Fibroblast of skin of left quadriceps (primary cell): ENCODE data around the gene NEIL3.

Experiments
- DNase-seq, 2 experiments: peaks; one replicate each; pipeline ENCODE4 v3.0.0-alpha.2; 2013; ENCODE audit warnings: low read depth in 2 of 2

NEIL3 gene, protein sequence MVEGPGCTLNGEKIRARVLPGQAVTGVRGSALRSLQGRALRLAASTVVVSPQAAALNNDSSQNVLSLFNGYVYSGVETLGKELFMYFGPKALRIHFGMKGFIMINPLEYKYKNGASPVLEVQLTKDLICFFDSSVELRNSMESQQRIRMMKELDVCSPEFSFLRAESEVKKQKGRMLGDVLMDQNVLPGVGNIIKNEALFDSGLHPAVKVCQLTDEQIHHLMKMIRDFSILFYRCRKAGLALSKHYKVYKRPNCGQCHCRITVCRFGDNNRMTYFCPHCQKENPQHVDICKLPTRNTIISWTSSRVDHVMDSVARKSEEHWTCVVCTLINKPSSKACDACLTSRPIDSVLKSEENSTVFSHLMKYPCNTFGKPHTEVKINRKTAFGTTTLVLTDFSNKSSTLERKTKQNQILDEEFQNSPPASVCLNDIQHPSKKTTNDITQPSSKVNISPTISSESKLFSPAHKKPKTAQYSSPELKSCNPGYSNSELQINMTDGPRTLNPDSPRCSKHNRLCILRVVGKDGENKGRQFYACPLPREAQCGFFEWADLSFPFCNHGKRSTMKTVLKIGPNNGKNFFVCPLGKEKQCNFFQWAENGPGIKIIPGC

DNA sequence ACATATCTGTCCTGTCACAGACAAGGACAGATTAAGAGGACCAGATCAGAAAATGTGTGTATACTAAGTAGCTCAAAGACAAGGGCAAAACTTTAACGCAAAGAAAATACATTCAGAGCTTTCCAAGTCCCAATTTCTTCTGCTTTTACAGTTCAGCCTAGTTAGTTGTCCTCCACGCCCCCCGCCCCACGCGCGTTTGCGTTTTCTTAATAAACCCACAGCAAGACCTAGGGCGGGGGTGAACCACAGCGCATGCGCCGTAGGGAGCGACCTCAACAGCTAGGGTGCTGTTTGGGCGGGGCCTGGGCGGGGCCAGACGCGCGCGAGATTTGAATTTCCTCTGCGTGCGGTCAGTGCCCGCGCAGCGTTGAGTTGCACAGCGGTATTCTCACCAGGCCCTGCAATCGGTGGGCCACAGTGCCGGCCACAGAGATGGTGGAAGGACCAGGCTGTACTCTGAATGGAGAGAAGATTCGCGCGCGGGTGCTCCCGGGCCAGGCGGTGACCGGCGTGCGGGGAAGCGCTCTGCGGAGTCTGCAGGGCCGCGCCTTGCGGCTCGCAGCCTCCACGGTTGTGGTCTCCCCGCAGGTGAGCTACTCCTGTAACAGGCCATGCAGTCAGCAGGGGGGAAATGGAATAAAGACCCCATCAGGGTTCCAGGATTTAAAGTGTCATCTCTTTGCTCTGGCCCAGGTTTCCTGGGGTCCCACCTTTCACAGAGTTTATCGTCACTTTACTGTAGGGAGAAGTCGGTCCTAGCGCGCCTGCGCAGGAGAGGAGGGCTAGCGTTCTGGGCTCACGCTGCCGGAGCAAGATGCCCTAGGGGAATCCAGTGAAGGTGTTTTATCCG is at the start of gene NEIL3:
NEIL3 (plus strand) TSS at position 353 of the 850 bp plus-strand sequence; CDS start at position 433, 80 bp downstream.
- DNase-seq, result peak; percentile 75 to 79

DNA sequence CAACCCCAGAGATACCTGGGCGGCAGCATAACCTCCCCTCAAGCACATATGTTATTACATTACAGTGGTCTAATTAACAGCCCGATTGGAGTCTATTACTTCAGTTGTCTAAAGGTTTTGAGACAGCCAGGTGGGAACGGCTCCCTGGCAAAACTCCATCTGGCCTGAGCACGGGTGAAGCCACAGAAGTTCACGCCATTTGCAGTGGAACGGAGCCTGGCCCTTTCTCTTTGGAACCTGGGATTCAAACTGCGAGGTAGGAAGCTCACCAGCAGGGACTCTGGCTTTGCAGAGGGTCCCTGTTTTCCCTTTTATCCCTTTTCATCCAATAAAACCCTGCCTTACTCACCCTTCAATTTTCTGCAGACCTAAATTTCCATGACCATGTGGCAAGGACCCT is 45.9 kb upstream of the NEIL3 start:
- DNase-seq, result no peak

DNA sequence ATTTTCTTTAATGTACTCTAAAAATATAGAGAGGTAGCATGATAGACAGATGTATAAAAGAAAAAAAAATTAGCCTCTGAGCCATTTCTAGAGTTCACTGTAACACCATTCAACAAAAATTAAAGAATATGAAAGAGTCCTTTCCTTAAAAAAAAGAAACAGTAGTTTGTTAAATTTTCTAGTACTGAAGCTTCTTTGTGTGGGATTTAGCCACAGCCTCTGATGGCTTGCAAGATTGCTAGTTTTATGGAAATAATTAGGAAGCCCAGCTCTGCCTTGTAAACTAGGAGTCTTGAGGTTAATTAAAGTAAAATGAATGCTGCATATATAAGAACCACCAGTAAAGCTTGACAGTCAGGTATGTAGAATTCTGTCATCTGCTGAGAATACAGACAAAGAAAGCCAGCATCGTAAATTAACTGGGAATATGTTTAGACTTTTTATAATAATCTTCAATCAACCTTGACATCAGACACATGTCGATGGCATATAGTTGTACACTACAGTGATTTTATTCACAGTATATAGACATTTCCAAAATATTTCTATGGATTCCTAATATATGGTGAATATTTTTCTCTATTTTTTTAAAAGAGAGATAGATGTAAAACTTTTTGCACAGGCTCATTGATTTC is 44.8 kb upstream of the NEIL3 start:
- no peak for DNase-seq

DNA sequence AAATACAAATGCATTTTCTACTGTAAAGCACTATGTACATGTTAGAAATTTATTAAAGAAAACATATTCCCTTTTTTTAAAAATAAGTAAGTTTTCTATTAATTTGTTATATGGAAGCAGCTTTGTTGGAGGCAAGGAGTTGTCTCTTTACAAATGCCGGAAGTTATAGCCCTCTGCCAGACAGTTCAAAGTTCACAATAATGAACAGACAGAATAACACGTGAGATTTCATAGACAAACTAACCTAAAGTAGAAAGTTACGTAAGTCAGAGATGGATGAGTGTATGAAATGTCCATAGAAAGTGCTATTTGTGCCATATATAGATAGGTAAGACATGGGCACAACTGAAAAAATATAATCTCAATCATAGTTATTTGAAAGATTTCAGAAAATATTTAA is 43.9 kb upstream of the NEIL3 start:
- no peak for DNase-seq

DNA sequence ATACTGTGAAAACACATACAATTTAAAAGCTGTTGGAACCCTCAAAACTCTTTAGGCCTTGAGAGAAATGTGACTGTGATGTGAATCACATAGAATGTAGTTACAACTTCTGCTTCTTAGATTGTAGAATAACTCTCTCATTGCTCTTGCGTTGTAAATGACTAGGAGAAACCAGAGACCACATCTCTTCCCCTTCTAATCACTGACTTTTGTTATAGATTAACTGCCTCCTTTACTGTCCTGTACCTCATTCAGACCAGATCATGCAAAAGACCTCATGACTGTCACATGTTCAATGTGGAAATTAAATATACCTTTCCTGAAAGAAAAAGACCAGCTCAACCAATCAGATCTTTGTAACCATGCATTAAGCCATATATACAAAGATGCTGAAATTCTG is 43.2 kb upstream of the NEIL3 start:
- no peak for DNase-seq

DNA sequence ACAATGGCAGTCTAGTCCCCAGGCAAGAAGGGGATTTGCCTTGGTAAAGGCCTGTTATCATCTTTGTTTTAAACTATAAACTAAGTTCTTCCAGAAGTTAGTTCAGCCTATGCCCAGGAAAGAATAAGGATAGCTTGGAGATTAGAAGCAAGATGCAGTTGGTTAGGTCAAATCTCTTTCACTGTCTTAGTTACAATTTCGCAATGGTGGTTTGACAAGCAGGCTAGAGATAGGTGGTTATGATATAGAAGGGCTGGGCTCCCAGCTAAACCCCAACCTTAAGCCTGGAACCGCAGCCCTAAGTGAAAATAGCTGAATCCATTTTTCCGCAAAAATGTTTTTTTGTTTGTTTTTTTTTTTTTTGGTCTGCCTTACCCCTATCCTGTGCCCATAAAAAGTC is 41.8 kb upstream of the NEIL3 start:
- no peak for DNase-seq

DNA sequence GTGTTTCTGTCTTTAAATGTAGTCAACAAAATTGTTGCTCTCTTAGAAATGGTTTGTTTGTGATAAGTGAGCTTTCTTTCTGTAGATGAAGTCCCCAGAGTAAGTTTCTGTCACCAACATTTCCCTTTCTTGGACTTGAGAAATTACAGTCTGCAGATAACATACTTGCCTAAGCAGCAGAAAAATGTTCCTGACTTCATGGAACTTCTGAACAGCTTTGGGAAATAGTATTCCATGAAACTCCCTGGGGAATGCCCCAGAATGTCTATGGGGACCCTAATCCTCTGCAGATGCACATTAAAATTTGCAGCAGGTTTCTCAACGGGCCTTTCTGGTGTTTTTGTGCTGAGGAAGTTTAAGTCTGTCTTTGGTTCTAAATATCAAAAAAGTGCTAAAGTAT is 38.6 kb upstream of the NEIL3 start:
- DNase-seq, result no peak

DNA sequence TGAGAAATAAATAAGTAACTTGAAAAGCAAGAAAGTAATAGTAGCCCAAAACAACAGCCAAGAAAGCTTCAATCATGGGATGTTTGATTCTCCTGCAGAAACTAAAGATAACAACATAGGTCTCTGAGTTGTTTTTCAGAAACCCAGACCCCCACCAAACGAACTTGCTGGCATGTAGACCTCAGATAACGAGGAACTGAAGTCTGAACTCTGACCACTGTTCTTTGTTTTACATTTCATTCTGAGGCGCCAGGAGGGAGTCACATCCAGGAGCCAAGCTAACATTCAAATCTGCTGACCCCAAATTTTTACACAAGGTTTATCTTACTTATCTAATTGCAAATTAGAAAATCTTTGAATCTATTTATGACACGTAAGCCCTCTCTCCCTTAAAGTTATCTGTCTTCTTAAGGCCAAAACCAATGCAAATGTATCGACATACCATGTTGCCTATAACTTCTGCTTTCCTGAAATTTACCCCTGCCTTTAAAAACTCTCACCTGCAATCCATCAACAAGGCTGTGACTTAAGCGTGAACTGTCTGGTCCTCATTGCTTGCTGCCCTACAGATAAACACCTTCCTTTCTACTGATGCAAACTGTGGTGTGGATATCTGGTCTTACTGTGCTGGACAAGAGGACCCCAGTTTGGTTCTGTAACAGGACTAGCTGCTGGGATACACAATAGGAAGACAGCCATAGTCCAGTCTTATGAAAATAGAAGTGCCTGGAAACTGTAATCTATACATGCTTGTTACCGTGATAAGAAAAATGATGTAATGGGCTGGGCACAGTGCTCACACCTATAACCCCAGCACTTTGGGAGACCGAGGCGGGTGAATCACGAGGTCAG is 37.5 kb upstream of the NEIL3 start:
- DNase-seq, result no peak

DNA sequence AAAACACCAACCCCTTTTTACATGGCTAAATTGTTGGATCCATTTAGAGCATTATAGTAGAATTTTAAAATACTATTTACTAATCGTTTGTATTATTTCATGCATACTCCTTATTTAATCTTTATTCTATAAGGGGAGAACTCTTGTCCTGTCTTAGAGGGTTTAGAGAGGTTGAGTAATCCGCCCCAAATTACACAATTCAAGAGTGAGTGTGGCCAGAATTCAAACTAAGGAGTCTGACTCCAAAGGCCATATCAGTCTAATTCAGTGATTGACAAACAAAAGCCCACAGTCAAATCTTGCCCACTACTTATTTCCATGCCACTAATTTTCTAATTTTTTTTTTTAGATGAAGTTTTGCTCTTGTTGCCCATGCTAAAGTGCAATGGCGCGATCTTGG is 33.7 kb upstream of the NEIL3 start:
- DNase-seq, result no peak

DNA sequence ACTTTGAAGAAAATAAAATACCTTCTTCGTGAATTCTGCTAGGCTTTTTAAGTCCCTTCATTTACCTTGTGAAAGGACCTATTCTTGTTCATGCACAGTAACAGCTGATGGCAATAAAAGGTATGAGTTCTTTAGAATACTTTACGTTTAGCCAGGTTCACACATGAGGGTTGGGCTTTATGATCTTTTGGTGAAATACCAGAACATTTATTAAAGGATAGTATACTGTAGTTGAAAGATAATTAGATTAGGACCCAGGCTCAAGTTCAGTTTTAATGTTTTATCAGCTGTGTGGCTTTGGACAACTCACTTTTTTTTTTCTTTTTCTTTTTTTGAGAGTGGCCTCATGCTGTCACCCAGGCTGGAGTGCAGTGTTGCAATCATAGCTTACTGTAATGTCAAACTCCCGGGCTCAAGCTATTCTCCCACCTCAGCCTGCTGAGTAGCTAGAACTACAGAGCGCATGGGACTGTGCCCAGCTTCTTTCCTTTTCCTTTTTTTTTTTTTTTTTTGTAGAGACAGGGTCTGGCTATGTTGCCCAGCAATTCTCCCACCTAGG is 28.2 kb upstream of the NEIL3 start:
- DNase-seq, result no peak

DNA sequence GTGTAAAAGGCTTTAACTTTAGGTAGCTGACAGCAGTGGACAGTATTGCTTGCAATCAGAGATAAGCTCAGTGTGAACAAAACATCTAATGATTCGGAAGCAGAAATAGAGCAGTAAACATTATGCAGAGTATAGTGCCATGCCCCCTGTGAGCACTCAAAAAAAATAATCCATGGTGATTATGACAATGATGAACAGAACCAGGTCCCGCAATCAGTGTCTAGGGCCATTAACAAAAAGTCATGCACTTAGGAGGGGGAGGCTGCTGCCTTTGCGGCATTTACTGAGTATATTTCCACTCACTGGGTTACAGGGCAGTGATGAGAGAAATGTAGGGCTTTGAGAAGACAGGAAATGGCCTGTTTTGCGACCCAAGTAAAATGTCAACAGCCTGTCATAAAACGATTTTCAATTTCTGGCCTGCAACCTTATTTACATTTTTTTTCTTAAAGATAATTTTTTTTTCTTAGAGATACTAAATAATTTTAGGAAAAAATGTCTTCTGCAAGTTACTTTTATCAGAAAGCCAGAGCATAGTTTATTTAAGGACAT is 27.3 kb upstream of the NEIL3 start:
- no peak for DNase-seq

DNA sequence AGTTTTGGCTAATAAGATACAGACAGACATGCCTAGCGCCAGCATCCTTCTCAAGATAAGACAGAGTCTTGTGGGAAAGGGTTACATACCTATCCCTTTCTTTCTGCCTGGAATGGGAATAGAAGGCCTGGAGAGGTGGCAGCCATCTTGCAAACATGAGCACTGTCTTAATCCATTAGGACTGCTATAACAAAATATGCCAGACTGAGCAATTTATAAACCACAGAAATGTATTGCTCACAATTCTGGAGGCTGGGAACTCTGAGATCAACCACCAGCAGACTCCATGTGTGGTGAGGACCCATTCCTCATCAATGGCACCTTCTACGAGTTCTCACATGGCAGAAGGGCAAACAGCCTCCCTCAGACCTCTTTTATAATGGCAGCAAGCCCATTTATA is 26.5 kb upstream of the NEIL3 start:
- DNase-seq, result peak; percentile 43 to 44

DNA sequence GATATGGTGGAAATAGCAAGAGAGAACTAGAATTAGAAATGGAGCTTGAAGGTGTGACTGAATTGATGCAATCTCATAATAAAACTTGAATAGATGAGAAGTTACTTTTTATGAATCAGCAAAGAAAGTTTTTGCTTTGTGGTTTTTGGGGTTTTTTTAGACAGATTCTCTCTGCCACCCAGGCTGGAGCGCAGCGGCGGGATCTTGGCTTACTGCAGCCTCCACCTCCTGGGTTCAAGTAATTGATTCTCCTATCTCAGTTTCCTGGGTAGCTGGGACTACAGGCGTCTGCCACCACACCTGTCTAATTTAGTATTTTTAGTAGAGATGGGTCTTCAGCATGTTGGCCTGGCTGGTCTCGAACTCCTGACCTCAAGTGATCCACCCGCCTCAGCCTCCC is 23.7 kb upstream of the NEIL3 start:
- DNase-seq, result no peak

DNA sequence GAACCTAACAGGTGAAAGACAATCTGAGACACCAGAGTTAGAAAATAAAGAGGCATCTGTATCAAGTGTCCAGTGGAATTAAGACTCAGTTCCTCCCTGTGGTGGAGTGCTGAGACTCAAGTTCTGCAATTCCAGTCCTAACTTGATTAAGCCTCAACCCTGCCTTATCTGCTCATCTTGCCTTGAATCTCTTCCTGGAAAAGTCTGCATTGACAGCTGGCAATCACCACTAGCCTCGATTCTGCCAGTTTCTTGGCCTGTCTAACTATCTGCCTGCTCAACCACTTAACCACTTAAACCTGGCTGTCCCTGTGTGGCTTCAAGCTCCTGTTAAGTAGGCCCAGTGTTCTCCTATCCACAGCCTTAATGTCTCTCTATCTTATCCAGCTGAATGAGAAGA is 22.4 kb upstream of the NEIL3 start:
- DNase-seq, result no peak

DNA sequence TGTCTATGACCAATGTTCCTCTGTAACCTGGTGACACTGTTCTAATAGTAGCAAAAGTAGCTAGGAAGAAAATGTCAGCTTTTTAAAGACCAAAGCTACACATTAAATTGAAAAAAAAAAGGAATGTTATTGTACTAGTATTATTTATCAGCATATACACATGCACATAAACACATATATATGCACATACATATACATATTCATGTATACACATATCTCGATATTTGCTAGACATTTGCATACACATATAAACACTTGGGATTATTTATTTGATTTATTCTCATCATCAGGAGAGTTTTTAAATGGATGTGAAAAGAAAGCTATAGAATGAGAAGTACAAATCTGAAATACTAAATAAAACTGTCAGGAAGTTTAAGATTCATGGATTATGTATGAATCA is 21.3 kb upstream of the NEIL3 start:
- no peak for DNase-seq

DNA sequence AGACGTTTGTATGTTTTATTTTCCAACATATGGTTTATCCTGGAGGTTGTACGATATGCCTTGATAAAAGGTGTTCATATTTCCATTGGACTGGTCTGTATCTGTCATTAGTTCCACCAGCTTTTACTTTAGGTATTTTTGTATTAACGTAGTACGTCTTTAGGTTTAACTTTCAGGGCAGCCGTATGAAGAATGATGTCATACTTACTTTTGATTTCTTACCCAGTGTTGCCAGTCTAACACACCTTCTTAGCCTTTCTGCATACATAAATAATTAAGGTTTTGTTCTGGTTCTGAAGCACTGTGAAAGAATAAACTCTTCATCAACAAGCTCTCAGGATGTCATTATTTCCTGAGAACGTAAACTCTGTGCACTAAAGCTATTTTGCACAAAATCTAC is 18.9 kb upstream of the NEIL3 start:
- no peak for DNase-seq

DNA sequence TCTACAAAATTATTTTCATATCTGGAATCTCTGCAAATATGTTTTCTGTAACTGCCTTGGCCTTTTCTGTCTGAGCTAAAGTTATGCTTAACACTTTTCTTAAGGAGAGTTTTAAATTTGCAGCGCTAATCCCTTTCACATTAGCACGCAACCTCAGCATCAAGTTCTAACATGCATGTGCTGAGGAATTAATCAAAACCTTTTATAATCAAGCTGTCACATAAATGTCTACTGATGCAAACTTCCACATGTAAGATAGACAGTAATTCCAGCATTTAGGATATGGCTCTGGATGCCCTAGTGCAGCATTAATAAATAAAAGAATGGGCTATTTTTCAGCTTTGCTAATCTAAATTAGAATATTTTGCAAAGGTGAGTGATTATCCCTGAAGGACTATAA is 17.5 kb upstream of the NEIL3 start:
- DNase-seq, result no peak

DNA sequence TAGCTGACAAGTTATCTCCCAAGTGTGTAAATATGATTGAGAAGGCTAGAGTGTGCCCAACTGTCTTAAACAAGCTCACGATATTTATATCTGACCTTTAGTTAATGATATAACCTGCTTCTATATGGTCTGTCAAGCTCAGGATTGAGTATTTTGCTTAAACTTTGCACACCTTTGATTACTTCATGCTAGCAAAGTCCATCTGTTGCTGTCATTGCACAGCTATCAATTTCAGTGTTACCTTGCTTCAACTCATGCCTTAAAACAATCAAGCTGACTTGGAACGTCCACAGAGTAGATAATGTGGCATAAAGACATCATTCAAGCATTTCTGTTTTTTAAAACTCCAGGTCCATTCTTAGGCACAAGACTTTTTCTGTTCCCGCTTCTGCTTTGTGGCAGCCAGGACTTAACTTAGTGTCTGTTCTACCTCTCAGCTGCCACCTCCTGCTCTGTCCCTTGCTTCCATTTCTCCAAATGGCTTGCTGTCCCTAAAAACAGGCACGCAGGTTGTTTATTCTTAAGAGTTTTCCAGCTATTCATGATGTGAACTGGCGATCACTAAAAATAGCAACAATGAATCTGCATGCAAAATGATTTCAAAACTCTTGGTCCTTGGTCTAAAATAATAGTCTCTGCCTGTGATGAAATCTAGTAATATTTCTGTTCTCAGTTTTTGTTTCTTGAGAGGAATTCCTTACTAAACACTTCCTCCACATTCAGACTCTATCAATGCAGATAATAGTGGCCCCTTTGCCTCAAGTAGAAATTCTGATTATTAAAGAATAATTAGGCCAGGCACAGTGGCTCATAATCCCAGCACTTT is 16.3 kb upstream of the NEIL3 start:
- DNase-seq, result no peak

DNA sequence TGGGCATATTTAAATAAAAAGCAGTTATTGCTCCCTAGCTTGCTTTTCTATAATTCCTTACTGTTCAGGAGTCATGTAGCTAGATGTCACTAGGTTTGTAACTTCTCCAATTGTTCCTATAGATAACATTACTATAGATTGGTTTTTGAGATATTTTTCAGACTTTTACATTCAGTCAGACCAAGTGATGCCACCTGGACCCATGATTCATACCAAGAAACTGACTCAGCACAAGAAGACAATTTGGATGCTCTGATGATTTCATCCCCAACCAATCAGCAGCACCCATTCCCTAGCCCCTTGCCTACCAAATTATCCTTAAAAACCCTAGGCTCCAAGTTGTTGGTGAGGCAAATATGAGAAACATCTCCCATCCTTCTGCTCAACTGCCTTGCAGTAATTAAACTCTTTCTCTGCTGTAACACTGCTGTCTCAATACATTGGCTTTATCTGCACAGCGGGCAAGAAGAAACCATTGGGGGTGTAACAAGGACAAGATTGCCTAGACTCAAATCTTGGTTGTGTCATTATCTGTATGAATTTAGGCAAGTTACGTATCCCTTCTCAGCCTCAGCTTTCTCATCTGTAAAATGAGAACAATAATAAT is 11.8 kb upstream of the NEIL3 start:
- no peak for DNase-seq
